HG03196 (cell line): ENCODE data around the gene HOTAIR.

ENCODE experiments used
- ATAC-seq: cut with Tn5 transposase; IDR thresholded peaks from one replicate; pipeline ENCODE4 v1.9.1; 2021; ENCODE audit not compliant: unreplicated experiment

HOTAIR gene

DNA sequence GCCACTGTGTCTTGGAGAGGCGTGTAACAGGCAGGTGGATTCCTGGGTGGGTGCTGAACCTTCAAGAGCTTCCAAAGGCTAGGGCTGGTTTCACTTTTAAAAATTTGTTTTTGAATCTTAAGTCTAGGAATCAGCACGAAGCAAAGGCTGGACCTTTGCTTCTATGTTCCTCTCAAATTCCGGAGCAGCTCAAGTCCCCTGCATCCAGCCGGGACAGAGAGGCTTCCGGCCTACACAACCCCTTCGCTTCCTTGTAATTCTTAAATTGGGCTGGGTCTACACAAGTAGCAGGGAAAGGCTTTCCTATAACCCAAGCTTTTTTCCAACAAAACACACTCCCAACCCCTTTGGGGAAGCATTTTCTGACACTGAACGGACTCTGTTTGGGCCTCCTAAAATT lies 11.7 kb downstream of the HOTAIR start:
- no peak for ATAC-seq

DNA sequence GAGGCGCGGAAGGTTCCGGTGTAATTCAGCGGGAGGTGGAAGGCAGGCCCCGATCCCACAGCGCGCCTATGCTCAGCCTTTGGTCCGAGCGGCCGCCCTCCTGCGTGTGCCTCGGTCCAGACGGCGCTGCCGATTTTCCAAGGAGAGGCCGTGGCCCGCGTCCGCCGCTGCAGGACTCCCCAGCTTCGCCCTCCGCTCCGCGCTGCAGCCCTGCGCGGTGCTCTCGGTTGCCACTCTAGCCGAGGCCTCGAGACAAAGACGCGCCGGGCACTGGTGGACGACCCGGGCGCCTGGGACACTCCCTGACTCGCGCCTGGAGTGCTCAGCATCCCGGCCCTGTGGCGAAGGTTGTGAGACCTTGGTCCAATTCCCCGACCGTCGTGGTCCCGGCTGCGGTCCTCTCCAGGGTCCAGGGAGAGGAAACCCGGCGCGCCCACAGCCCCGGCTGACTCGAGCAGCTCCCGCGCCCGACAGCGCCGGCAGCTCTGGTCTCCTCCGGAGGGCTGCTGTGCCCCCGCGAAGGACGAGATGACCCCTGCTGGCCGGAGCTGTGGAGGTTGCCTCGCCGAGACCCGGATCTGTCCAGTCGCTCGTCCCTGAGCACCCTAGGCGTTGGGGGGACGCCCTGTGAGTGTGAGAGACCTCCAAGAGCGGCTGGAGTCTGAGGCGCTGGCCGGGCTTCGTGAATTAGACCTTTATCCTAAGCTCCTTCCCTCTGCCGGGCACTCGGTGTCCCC lies 13.6 kb downstream of the HOTAIR start:
- no peak for ATAC-seq

GRCh38 chr12:53960187-53961024 lies 14.3 kb downstream of the HOTAIR start:
- ATAC-seq = no peak

- ATAC-seq = no peak
Observed at GRCh38 chr12:53959314-53959713, 15.4 kb downstream of the HOTAIR start.

GRCh38 chr12:53958128-53958527 lies 16.6 kb downstream of the HOTAIR start:
- no peak for ATAC-seq

- no peak for ATAC-seq
Observed at GRCh38 chr12:53956914-53957536, 17.7 kb downstream of the HOTAIR start.

GRCh38 chr12:53956251-53956887 lies 18.4 kb downstream of the HOTAIR start:
- ATAC-seq = no peak

GRCh38 chr12:53955776-53956250 lies 18.9 kb downstream of the HOTAIR start:
- no peak for ATAC-seq

- no peak for ATAC-seq
Observed at GRCh38 chr12:53955036-53955775, 19.5 kb downstream of the HOTAIR start.

DNA sequence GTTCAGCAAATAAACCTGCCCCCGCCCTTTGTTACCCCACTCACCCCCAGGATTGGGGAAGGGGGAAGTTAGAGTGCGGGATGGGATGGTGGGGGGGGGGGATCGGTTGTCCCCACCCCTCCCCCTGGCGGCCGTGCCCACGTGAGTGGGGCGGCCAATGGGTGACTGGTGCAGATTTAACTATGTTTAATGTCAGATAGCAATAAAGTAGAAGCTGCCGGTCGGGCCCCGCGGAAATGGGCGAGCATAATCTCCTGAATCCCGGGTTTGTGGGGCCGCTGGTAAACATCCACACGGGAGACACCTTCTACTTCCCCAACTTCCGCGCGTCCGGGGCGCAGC lies 20.1 kb downstream of the HOTAIR start, which contains the start of gene HOXC12:
Gene HOXC12, plus strand, starts transcription at position 210 of the 342 bp plus-strand sequence. Its CDS starts 27 bp downstream, at position 237.
- no peak for ATAC-seq

DNA sequence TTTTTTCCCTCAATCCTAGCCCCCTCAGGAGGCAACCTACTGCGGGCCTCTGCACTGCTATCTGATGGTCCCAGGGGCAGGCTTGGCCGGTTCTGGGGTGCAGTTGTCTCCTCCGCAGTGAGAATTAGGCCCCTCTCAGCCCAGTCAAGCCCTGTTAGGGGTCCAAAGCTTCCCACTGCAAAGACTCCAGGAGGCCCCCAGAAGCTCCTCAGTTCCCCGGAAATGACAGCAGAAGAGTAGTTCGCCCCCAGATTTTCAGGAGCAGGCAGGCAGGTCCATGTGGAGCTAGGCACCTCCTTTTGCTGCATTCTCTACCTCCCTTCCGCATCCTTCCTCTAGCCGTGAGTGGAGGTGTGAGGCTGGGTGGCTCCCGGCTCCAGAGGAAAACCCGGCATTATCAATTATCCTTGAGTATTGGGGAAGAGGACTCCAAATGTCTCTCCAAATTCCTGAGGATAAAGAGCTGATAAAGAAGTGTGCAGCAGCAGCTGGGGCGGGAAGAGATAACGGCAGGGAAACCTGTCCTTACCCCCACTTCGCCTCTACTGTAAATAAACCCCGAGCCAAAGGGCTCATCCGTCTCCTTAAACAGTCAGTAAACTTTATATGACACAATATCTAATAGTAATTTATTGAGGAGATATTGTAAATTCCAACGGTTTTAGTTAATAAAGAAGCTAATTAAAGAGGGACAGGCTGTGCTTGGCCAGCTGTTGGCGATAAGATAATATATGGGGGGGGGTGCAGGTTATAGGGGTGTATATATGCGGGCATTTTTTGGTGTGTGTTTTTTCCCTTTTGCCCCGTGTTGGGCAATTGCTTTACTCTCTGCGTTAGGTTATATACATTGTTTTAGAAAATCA lies 20.7 kb downstream of the HOTAIR start:
- ATAC-seq = no peak

- no peak for ATAC-seq
Observed at GRCh38 chr12:53952871-53953734, 21.7 kb downstream of the HOTAIR start.

DNA sequence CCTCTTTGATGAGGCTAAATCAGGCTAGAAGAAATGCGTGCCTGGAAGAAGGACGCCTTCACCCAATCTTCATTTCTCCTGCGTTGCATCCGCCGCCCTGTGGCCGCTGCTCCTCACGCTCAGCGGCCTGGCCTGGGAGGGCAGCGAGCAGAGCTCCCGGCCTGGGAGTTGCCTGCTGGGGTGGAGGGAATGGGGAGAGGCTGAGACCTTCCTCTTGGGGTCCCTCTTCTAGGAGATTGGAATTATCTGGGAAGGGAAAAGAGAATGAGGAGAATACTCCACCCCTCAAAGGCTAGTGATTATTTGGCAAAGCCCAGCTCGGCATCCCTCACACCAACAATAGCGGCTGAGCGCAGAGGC lies 22.4 kb downstream of the HOTAIR start:
- ATAC-seq = no peak

- ATAC-seq = no peak
Observed at GRCh38 chr12:53951577-53952334, 23.0 kb downstream of the HOTAIR start.

DNA sequence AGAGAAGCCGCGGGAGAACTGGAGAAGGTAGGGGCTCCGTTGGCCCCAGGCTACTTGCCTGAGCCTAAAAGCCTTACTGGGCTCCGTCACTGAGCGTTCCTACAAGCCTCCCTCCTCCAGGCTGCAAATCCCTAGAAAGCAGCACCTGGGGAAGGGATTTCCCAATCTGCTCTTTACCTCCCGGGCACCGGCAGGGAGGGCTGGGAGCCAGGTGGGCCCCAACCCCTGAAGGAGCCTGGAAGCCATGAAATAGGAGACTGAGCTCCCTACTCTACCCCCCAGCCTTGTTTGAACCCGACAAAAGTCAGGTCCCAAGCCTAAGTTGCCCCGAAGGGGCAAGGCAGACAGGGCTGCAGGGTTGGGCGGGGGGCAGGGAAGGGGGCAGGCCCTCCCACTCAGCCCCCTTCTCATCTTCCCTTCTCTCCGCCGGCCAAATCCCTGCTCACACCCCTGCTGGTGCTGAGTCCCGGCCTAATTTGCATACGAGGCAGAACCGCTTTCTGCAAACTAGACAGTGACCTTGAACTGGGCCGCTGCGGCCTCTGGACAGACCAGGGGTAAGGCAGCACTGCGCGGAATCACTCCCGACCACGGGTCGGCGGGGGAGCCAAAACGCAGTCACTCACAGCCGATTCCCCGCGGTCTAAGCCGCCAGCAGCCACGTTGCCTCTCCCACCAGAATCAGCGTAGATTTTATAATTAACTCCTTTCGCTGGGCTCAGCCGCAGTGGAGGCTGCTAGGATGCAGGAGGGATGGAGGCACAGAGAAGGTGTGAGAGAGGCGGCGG lies 23.8 kb downstream of the HOTAIR start:
- no peak for ATAC-seq

DNA sequence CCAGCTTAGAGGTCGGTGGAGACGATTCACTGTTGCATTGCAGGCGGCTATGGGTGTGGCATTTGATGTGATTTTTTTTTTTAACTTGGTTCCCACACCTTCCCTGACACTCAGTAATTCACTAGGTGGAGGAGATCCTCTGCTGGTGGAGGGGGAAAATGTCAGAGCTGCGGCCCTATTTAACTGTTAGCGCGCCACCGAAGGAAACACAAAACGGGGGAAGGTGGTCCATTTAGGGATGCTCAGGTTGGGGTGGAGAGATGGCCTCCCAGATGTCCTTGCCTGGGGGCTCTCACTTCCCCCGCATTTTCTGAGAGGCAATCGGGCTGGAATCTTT lies 24.3 kb downstream of the HOTAIR start:
- no peak for ATAC-seq
